NCI-H774 (cell line): ENCODE data around the gene SSC4D.
"Not testable (repeated sequence)": the region's sequence is repeated elsewhere in the genome, so short reads cannot be mapped to it uniquely, and the experiment has no call there.

ENCODE experiments used
- DNase-seq: peaks from one replicate; lab custom pipeline; 2025; lab: John Stamatoyannopoulos, UW

SSC4D gene

GRCh38 chr7:76383089-76383944, 26.2 kb downstream of the SSC4D start:
- DNase-seq = no peak

GRCh38 chr7:76381814-76382213, 27.7 kb downstream of the SSC4D start:
- DNase-seq = no peak

GRCh38 chr7:76380623-76380966, 28.9 kb downstream of the SSC4D start:
- DNase-seq = no peak

GRCh38 chr7:76377186-76377918, 32.1 kb downstream of the SSC4D start:
- no peak for DNase-seq

GRCh38 chr7:76375251-76375650, 34.2 kb downstream of the SSC4D start:
- no peak for DNase-seq

GRCh38 chr7:76372984-76373833, 36.3 kb downstream of the SSC4D start:
- DNase-seq = no peak

- DNase-seq = no peak
Measured at GRCh38 chr7:76371396-76371795, 38.1 kb downstream of the SSC4D start.

- DNase-seq = no peak
Measured at GRCh38 chr7:76369018-76369417, 40.5 kb downstream of the SSC4D start.

- DNase-seq = no peak
Measured at GRCh38 chr7:76368190-76368589, 41.3 kb downstream of the SSC4D start.

GRCh38 chr7:76364198-76364584, 45.3 kb downstream of the SSC4D start:
- DNase-seq = no peak

GRCh38 chr7:76363754-76364153, 45.7 kb downstream of the SSC4D start:
- DNase-seq = not testable (repeated sequence)

- DNase-seq = no peak
Measured at GRCh38 chr7:76359978-76360638, 49.4 kb downstream of the SSC4D start.

GRCh38 chr7:76359111-76359977, 50.2 kb downstream of the SSC4D start:
- DNase-seq = peak; percentile 96

- peak; percentile 78 for DNase-seq
Measured at GRCh38 chr7:76358481-76359110, 50.9 kb downstream of the SSC4D start, which contains the start of gene YWHAG. YWHAG (minus strand) TSS chr7:76358991; CDS start chr7:76358808, 183 bp downstream.

GRCh38 chr7:76358011-76358480, 51.5 kb downstream of the SSC4D start:
- DNase-seq = no peak

GRCh38 chr7:76357475-76358010, 52.0 kb downstream of the SSC4D start:
- no peak for DNase-seq

- DNase-seq = peak; percentile 42
Measured at GRCh38 chr7:76356823-76357222, 52.7 kb downstream of the SSC4D start.

- no peak for DNase-seq
Measured at GRCh38 chr7:76356115-76356514, 53.4 kb downstream of the SSC4D start.

- no peak for DNase-seq
Measured at GRCh38 chr7:76354981-76355730, 54.3 kb downstream of the SSC4D start.
